GM12878 (cell line): ENCODE data around the gene RACGAP1. TPM values are rescaled to one million over a fixed set of nuclear protein-coding genes. Genes with fewer than 3 reads are reported as not detected.

Experiments
- ATAC-seq: fragments of 200-7000 bp; cut with Tn5 transposase; 3 replicates; pipeline ENCODE4 v1.9.1; 2020; ENCODE audit warnings: mild to moderate bottlenecking, moderate library complexity
- BruUV-seq: library from RNA; stranded (reverse); fragments of 400-500 nt; replicated peaks from 2 replicates; lab custom pipeline; 2021; lab: Mats Ljungman, UMichigan
- CTCF ChIA-PET: fragments of 300-600 bp; sonication (Branson Sonifier 250); formaldehyde crosslinking; extraction: SDS; loops from one replicate; lab custom pipeline; 2021; ENCODE audit warnings: inconsistent platforms; lab: Yijun Ruan, JAX
- POLR2A ChIA-PET: fragments of 350-600 bp; formaldehyde crosslinking; extraction: SDS; loops from one replicate; lab custom pipeline; 2021; ENCODE audit warnings: inconsistent platforms; lab: Charles Lee
- RAD21 ChIA-PET: fragments of 300-600 bp; sonication (Branson Sonifier 250); formaldehyde crosslinking; loops from one replicate; lab custom pipeline; 2023; ENCODE audit warnings: antibody characterized with exemption; ENCODE audit not compliant: unreplicated experiment; lab: Charles Lee
- SMC1A ChIA-PET: fragments of 300-600 bp; sonication (Branson Sonifier 250); formaldehyde crosslinking; loops from one replicate; lab custom pipeline; 2023; ENCODE audit not compliant: unreplicated experiment, uncharacterized antibody; lab: Charles Lee
- DNase-seq: peaks from one replicate; pipeline ENCODE4 v3.0.0-alpha.2; 2011; ENCODE audit warnings: low read depth, low spot score
- FAIRE-seq: peaks from 3 replicates; lab custom pipeline; 2011; peaks lifted over from hg19 to GRCh38; lab: Jason Lieb, UNC
- H2AFZ ChIP-seq: 2 replicates; pipeline ENCODE4 v1.6.0; 2011; ENCODE audit warnings: low read depth, low read length, control low read depth; ENCODE audit not compliant: control insufficient read depth
- H3K27ac ChIP-seq: 2 replicates; pipeline ENCODE4 v1.5.1; 2011; ENCODE audit warnings: control low read depth; ENCODE audit not compliant: control insufficient read depth, insufficient read depth
- H3K27me3 ChIP-seq, 2 experiments: replicated peaks in 1 of 2; 2 replicates each; pipeline versions ENCODE4 v1.6.0 to v1.6.1; 2011; ENCODE audit warnings: low read length in 1 of 2; ENCODE audit not compliant: control insufficient read depth in 2 of 2, insufficient read depth in 2 of 2
- H3K36me3 ChIP-seq, 2 experiments: 2 replicates each; pipeline ENCODE4 v1.5.1; 2011; ENCODE audit warnings: low read length in 1 of 2; ENCODE audit not compliant: control insufficient read depth in 2 of 2, insufficient read depth in 2 of 2
- H3K4me1 ChIP-seq: 2 replicates; pipeline ENCODE4 v1.6.1; 2011; ENCODE audit warnings: mild to moderate bottlenecking, low read length, moderate library complexity, mixed read lengths; ENCODE audit not compliant: control insufficient read depth, insufficient read depth
- H3K4me2 ChIP-seq: 2 replicates; pipeline ENCODE4 v1.6.0; 2011; ENCODE audit warnings: control low read depth; ENCODE audit not compliant: control insufficient read depth, insufficient read depth
- H3K4me3 ChIP-seq: fragments of 200-600 bp; sonication (generic); 2 replicates; pipeline ENCODE4 v1.5.1; 2016
- H3K79me2 ChIP-seq: 2 replicates; pipeline ENCODE4 v1.6.0; 2011; ENCODE audit warnings: low read length; ENCODE audit not compliant: control insufficient read depth, insufficient read depth
- H3K9ac ChIP-seq: 2 replicates; pipeline ENCODE4 v1.8.0; 2011; ENCODE audit warnings: low read length, control low read depth, mixed read lengths; ENCODE audit not compliant: control insufficient read depth, insufficient read depth
- H3K9me3 ChIP-seq: replicated peaks from 3 replicates; pipeline ENCODE4 v1.5.1; 2011; ENCODE audit warnings: mild to moderate bottlenecking, low read length; ENCODE audit not compliant: control insufficient read depth, insufficient read depth
- H4K20me1 ChIP-seq: 2 replicates; pipeline ENCODE4 v1.6.0; 2011; ENCODE audit not compliant: control insufficient read depth, insufficient read depth
- CBFB ChIP-seq: IDR thresholded peaks from 2 replicates; pipeline ENCODE4 v1.6.1; 2016; ENCODE audit warnings: antibody characterized with exemption, low read depth
- FOXK2 ChIP-seq: fragments of 450-650 bp; IDR thresholded peaks from 2 replicates; pipeline ENCODE4 v1.6.1; 2017; ENCODE audit warnings: mild to moderate bottlenecking, moderate library complexity
- MTA2 ChIP-seq: fragments of 450-650 bp; IDR thresholded peaks from 2 replicates; pipeline ENCODE4 v1.6.1; 2016; ENCODE audit warnings: low read depth, mild to moderate bottlenecking, moderate library complexity
- NFXL1 ChIP-seq: fragments of 450-650 bp; IDR thresholded peaks from 2 replicates; pipeline ENCODE4 v1.6.1; 2017; ENCODE audit warnings: antibody characterized with exemption, mild to moderate bottlenecking, borderline replicate concordance
- RUNX3 ChIP-seq: IDR thresholded peaks from 2 replicates; pipeline ENCODE4 v1.6.1; 2012; ENCODE audit warnings: low read length, inconsistent platforms
- WGBS: methylation state at CpG from one replicate; pipeline ENCODE4 v1.1.6; 2016; ENCODE audit warnings: low lambda C conversion rate; ENCODE audit not compliant: insufficient replicate concordance, insufficient coverage; ENCODE audit errors: missing lambda C conversion rate; 5-methylcytosine and 5-hydroxymethylcytosine counted together
- in situ Hi-C: fragments of 300-500 bp; cut with MboI; formaldehyde crosslinking; loops from 9 replicates; pipeline ENCODE4 v1.14.3; 2018; ENCODE audit warnings: mixed read lengths
- intact Hi-C: fragments of 100-400 bp; cut with micrococcal nuclease; formaldehyde crosslinking; loops from one replicate; pipeline ENCODE4 v1.14.2; 2022; ENCODE audit not compliant: unreplicated experiment
- polyA plus RNA-seq, 11 experiments: library from polyadenylated mRNA; depleted of rRNA in 4 of 11; unstranded in 6 of 11; stranded (reverse) in 5 of 11; fragments of >200 nt; fragmentation: Nextera tagmentation in 4 of 11; fragmentation: Illumina TruSeq in 1 of 11; extraction: Ambion mirVana in 4 of 11; extraction: Trizol in 1 of 11; gene quantifications; 1 replicate in 1 of 11; 2 replicates in 10 of 11; pipeline versions ENCODE4 v1.2.1 to v1.2.3, GENCODE V29; 2011 to 2016; ENCODE audit warnings: inconsistent platforms in 2 of 11, missing spikeins in 2 of 11, low read depth in 1 of 11
- total RNA-seq, 4 experiments: library from RNA; depleted of rRNA in 3 of 4; stranded (reverse); fragments of >200 nt in 3 of 4; fragmentation: Illumina TruSeq in 1 of 4; extraction: Trizol in 1 of 4; gene quantifications; 2 replicates each; pipeline versions ENCODE4 v1.2.1 to v1.2.3, GENCODE V29; 2013 to 2021

The RACGAP1 gene
- total and polyA plus RNA-seq, 10 of the 15 experiments (the other 5 are each of a cell fraction or from before 2014, with no cell fraction given), result 32.4 to 87.9 (median 76.2) TPM

DNA sequence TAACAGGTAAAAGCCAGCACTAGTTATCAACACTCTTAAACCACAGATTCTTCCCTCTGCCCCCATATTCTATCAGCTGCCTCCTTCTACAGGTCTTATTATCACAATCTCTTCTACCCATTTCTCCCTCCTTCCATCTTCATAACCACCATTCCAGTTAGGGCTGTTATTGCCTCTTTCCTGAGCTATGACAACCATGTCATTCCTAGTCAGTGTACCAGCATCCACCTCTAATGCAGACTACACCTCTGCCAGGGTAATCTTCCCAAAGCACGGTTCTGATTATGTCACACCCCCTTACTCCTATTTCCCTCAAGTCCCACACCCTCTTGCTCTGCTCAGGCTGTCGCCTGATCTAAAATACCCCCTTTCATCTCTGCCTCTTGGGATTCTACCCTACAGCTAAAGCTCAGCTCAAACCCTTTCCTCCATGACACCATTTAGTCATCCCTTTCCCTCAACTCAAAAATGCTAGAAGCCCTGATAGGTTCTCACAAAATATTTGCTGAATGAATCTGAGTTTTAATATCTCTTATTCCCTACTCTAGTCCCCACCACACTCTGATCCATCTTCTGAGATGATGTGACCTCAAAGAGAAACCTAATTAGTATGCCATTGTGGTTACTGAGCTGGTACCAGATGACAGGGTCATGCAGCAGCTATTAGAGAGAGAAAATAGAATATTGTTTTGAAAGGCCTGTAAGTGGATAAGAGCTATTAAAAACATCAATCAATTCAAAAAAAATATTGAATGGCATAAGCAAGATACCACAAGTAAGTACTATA, 11.7 kb downstream of the RACGAP1 start:
- no peaks in the 10 kb centered on the region for H4K20me1 ChIP-seq
- no peak overlapping the region for H2AFZ ChIP-seq
- H3K27ac ChIP-seq, result no peak overlapping the region
- H3K9me3 ChIP-seq, result no peaks in the 10 kb centered on the region
- BruUV-seq, result TSS peak; percentile 48
- SMC1A ChIA-PET, result interaction anchor here (0.8 to 2.4 kb wide), 7 partner anchors 10 to 47 kb away, joined by 3 to 9 read pairs (median 3); partner anchors contain the start of gene RACGAP1
- H3K36me3 ChIP-seq, result peaks cover 7% of the 10 kb centered on the region in 2 experiments; a peak in 3 of 4 replicates
- no peaks in the 10 kb centered on the region for H3K27me3 ChIP-seq
- peak; percentile 77 for ATAC-seq
- intact Hi-C loops (no loop called here), in situ Hi-C loops (no loop called here)
- no peak for DNase-seq
- FAIRE-seq, result no peak
- WGBS, result 98% methylated on average over 2 of the region's 2 CpGs
- TF ChIP-seq RUNX3 (peak; percentile 62), NFXL1 (no peak), CBFB (no peak), FOXK2 (no peak), MTA2 (0 out of 2 replicates have a peak, but pooled peaks have one; percentile 21)
- CTCF ChIA-PET, result interaction anchor here (0.5 to 2.6 kb wide), 12 partner anchors 10 to 146 kb away, joined by 3 to 12 read pairs (median 4); partner anchors contain the start of gene RACGAP1
- H3K9ac ChIP-seq, result no peak overlapping the region
- no peak overlapping the region for H3K4me2 ChIP-seq
- H3K4me3 ChIP-seq, result no peak overlapping the region
- RAD21 ChIA-PET, result no interaction called here
- H3K79me2 ChIP-seq, result peaks cover 26% of the 10 kb centered on the region
- H3K4me1 ChIP-seq, result no peaks in the 10 kb centered on the region
- POLR2A ChIA-PET, result interaction anchor here (0.8 to 1.0 kb wide), 2 partner anchors 9 to 12 kb away, joined by 4 to 6 read pairs; partner anchors contain the start of gene RACGAP1
